ENCODE data around the gene CASP7. TPM values are rescaled to one million over a fixed set of nuclear protein-coding genes. Genes with fewer than 3 reads are reported as not detected.
"Not testable (repeated sequence)": the region's sequence is repeated elsewhere in the genome, so short reads cannot be mapped to it uniquely, and the experiment has no call there.

Gene CASP7
- total RNA-seq, 4 donors from 2014 or later: 13.7 to 29.2 (median 20.1) TPM

DNA sequence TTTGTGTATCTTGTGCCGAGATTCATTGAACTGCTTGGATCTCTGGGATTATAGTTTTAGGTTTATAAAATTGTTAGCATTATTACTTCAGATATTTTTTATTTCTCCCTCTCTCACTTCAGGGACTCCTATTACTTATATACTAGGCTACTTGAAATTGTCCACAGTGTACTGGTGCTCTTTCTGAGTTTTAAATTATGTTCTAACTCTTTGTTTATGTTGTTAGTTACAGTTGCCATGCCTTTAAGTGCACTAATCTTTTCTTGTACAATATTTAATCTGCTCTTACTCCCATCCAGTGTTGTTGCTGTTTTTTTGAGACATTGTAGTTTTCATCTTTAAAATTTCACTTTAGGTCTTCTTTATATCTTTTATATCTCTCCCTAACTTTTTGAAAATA, 84.9 kb downstream of the CASP7 start:
- no peaks in the 10 kb centered on the region for H3K9me3 ChIP-seq
- WGBS, 2 donors (ENCODE audit: low coverage in 1 of 2): 0 to 35% methylated on average over 1 of the region's 1 CpG
- no peaks in the 10 kb centered on the region for H3K27me3 ChIP-seq
- H3K4me1 ChIP-seq: peaks cover 0 to 5% (median 0%) of the 10 kb centered on the region in 3 donors
- H3K36me3 ChIP-seq: no peaks in the 10 kb centered on the region
- no peak overlapping the region for H3K4me3 ChIP-seq
- no peak for TF ChIP-seq POLR2AphosphoS5 (IDR thresholded peaks at IDR 0.05)
- TF ChIP-seq POLR2A (IDR thresholded peaks at IDR 0.05): no peak
- TF ChIP-seq, protein P1, sequence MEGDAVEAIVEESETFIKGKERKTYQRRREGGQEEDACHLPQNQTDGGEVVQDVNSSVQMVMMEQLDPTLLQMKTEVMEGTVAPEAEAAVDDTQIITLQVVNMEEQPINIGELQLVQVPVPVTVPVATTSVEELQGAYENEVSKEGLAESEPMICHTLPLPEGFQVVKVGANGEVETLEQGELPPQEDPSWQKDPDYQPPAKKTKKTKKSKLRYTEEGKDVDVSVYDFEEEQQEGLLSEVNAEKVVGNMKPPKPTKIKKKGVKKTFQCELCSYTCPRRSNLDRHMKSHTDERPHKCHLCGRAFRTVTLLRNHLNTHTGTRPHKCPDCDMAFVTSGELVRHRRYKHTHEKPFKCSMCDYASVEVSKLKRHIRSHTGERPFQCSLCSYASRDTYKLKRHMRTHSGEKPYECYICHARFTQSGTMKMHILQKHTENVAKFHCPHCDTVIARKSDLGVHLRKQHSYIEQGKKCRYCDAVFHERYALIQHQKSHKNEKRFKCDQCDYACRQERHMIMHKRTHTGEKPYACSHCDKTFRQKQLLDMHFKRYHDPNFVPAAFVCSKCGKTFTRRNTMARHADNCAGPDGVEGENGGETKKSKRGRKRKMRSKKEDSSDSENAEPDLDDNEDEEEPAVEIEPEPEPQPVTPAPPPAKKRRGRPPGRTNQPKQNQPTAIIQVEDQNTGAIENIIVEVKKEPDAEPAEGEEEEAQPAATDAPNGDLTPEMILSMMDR (IDR thresholded peaks at IDR 0.05): no peak
- no peak for TF ChIP-seq EP300 (IDR thresholded peaks at IDR 0.05)
- no peak for ATAC-seq
- no peak overlapping the region for H3K27ac ChIP-seq

DNA sequence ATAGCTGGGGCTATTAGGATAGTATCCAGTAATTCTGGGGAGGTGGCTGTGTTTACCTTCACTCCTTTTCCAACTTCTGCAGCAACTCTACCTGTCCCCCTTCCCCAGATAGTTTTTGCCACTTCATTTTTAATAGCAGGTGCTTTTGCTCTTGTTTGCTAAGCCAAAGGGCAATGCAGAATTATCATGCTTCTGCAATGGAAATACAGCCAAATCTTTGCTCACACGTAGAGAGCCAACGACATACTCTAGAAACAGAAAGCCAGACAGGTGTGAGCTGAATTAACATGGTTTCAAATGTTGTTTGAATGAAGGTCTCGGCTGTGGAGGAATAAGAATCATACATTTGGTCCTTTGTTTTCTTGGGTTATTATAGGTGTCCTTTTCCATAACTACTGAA, 86.2 kb downstream of the CASP7 start:
- H3K27me3 ChIP-seq: no peaks in the 10 kb centered on the region
- ATAC-seq: no peak

DNA sequence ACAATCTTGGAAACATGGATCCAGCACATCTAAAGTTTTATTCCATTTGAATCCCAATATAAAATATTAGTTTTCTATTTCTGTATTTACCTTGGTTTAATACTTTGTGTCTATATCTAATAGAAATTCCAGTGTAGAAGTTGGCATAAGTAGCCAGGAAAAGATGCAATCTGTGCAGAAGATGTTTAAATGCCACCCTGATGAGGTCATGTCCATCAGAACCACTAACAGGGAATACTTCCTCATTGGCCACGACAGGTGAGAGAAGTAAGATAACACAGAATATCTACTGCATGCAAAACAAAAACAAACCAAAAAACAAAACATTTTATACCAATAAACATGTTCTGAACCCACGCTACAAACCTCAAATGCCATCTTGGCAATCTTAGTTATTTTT, 87.5 kb downstream of the CASP7 start:
- no peak for ATAC-seq
- no peaks in the 10 kb centered on the region for H3K27me3 ChIP-seq
- H3K4me3 ChIP-seq: no peak overlapping the region
- 60 to 73% methylated on average over 1 to 2 of the region's 2 CpGs for WGBS, 2 donors (ENCODE audit: low coverage in 1 of 2)
- H3K27ac ChIP-seq: no peak overlapping the region
- no peak for TF ChIP-seq POLR2AphosphoS5 (IDR thresholded peaks at IDR 0.05)
- no peak for TF ChIP-seq EP300 (IDR thresholded peaks at IDR 0.05)
- TF ChIP-seq, protein P1 (IDR thresholded peaks at IDR 0.05): no peak
- no peak for TF ChIP-seq POLR2A (IDR thresholded peaks at IDR 0.05)
- no peaks in the 10 kb centered on the region for H3K36me3 ChIP-seq
- H3K9me3 ChIP-seq: no peaks in the 10 kb centered on the region
- peaks cover 0 to 5% (median 0%) of the 10 kb centered on the region in 3 donors for H3K4me1 ChIP-seq

More for the DNA sequence above, 86.2 kb downstream of the CASP7 start:
- no peak overlapping the region for H3K27ac ChIP-seq
- no peaks in the 10 kb centered on the region for H3K9me3 ChIP-seq
- H3K4me3 ChIP-seq: no peak overlapping the region
- H3K4me1 ChIP-seq: peaks cover 0 to 5% (median 0%) of the 10 kb centered on the region in 3 donors
- TF ChIP-seq POLR2AphosphoS5 (IDR thresholded peaks at IDR 0.05) (no peak), POLR2A (IDR thresholded peaks at IDR 0.05) (no peak), EP300 (IDR thresholded peaks at IDR 0.05) (no peak)
- TF ChIP-seq, protein P1 (IDR thresholded peaks at IDR 0.05): no peak
- 28 to 34% methylated on average over 3 of the region's 3 CpGs for WGBS, 2 donors (ENCODE audit: low coverage in 1 of 2)
- H3K36me3 ChIP-seq: no peaks in the 10 kb centered on the region

DNA sequence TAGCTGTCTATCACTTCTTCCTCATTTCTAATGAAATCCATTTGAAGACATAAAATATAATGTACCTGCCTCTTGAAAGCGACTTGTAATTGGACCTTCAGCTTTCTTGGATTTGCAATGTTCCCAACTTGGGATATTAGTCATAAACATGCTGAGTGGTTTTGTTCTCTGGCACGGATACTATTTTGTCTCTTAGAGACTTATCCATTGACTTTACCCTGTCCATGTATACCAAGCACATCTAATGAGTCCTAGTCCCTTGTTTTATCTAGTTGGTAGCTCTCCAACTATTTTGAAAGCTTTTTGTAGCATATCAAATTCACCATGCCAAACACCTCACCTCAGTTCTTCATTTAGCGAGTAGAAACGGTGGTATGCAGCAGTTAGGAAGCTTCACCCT, 90.6 kb downstream of the CASP7 start:
- no peaks in the 10 kb centered on the region for H3K36me3 ChIP-seq
- no peaks in the 10 kb centered on the region for H3K9me3 ChIP-seq
- 56 to 91% methylated on average over 4 of the region's 4 CpGs for WGBS, 2 donors (ENCODE audit: low coverage in 1 of 2)
- no peaks in the 10 kb centered on the region for H3K27me3 ChIP-seq
- no peak overlapping the region for H3K4me3 ChIP-seq
- ATAC-seq: no peak
- H3K27ac ChIP-seq: no peak overlapping the region
- H3K4me1 ChIP-seq: peaks cover 0 to 15% (median 0%) of the 10 kb centered on the region in 3 donors
- TF ChIP-seq POLR2AphosphoS5 (IDR thresholded peaks at IDR 0.05) (no peak), POLR2A (IDR thresholded peaks at IDR 0.05) (no peak), EP300 (IDR thresholded peaks at IDR 0.05) (no peak)
- TF ChIP-seq, protein P1 (IDR thresholded peaks at IDR 0.05): no peak

DNA sequence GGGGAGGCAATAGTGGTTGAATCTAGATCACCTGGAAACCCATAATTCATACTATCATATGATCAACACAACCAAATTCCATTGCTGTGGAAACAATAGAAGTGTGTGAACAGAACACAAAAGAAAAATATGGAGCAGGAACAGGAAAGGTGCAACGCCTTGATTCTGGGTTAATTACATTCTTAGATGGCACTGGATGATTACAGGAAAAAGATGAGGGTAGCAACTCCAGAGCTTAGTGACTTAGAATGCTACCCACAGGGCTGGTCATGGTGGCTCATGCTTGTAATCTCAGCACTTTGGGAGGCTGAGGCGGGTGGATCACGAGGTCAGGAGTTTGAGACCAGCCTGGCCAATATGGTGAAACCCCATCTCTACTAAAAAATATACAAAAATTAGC, 91.4 kb downstream of the CASP7 start:
- not testable (repeated sequence) for H3K36me3 ChIP-seq, H3K9me3 ChIP-seq, H3K27ac ChIP-seq, ATAC-seq, H3K27me3 ChIP-seq, H3K4me3 ChIP-seq
- H3K4me1 ChIP-seq: peaks cover 0 to 23% (median 0%) of the 10 kb centered on the region in 3 donors
- 90 to 97% methylated on average over 2 to 3 of the region's 3 CpGs for WGBS, 2 donors (ENCODE audit: low coverage in 1 of 2)

Data from gastroesophageal sphincter (tissue), 4 donors.